Germinal center (tissue), 1 donor: Measurements from ENCODE around the gene VCY.
"Not testable (repeated sequence)": the region's sequence is repeated elsewhere in the genome, so short reads cannot be mapped to it uniquely, and the experiment has no call there.

ENCODE experiments used
- DNase-seq: peaks from one replicate; pipeline ENCODE4 v3.0.0; 2012; ENCODE audit warnings: mixed read lengths, low spot score

The VCY gene

DNA sequence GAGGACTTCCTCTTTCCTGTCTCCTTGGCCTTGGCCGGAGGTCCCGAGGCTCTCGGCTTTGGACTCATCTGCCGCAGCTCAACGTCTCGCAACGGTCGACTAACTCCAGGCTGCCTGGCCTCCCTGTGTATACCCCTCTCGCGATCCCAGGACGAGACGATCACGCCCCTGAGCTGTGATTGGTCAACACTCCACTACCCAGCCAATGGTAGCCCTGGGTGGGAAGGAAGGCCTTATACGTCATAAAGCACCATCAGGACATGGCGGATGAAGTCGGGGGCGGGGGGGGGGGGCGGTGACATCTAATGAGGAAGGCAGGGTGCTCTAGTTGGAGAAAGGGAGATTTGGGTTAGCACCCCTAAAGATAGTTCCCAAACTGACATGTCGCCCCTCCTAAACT lies at the start of gene VCY:
VCY (minus strand) TSS at position 101 of the 400 bp plus-strand sequence; CDS start at position 68, 33 bp downstream.
- DNase-seq, result not testable (repeated sequence)

GRCh38 chrY:14030395-14030794 lies 44.1 kb upstream of the VCY start:
- not testable (repeated sequence) for DNase-seq

GRCh38 chrY:14011916-14012315 lies 25.6 kb upstream of the VCY start:
- not testable (repeated sequence) for DNase-seq

DNA sequence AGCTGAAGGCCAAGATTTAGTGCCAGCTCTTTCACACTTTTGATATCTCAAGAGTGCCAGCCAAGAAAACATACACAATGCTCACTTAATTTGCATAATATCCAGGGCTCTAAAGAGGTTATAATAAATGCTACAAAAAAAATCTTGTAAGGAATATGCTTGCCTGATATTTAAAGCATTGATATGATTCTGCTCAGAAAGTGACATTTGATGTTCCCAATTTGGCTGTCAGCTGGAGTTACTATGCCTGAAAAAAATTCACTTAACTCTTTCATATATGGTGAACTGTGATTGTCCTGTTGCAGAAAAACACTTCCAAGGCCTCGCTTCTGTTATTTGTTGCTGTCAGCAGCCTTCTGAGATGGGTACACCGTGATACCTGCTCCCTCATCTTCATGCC lies 43.9 kb downstream of the VCY start:
- DNase-seq, result not testable (repeated sequence)
